ENCODE data around the gene PLEK2. TPM values are rescaled to one million over a fixed set of nuclear protein-coding genes. Genes with fewer than 3 reads are reported as not detected.
A peak's percentile ranks its signal among the peaks of the same experiment; 100 is the strongest.

Gene PLEK2
- total RNA-seq, 1 donor from 2014 or later = 111 TPM

- H3K27me3 ChIP-seq (ENCODE audit: control insufficient read depth, insufficient read depth, low read length) = no peaks in the 10 kb centered on the region
- DNase-seq (ENCODE audit: low read depth) (no peak), FAIRE-seq (no peak)
- peaks cover 22% of the 10 kb centered on the region for H3K36me3 ChIP-seq (ENCODE audit: control insufficient read depth, insufficient read depth, low read length)
- no peak for TF ChIP-seq CTCF (IDR thresholded peaks at IDR 0.05; ENCODE audit: insufficient read depth, low read length, severe bottlenecking)
- H3K4me3 ChIP-seq (ENCODE audit: low read depth, low read length) = no peak overlapping the region
Observed at GRCh38 chr14:67395086-67395875, 16.7 kb downstream of the PLEK2 start.

GRCh38 chr14:67393689-67394088 lies 18.3 kb downstream of the PLEK2 start:
- DNase-seq (ENCODE audit: low read depth) (no peak), FAIRE-seq (no peak)
- Histone ChIP-seq H3K4me3 (ENCODE audit: low read depth, low read length) (no peak overlapping the region), H3K36me3 (ENCODE audit: control insufficient read depth, insufficient read depth, low read length) (peaks cover 22% of the 10 kb centered on the region), H3K27me3 (ENCODE audit: control insufficient read depth, insufficient read depth, low read length) (no peaks in the 10 kb centered on the region)
- TF ChIP-seq CTCF (IDR thresholded peaks at IDR 0.05; ENCODE audit: insufficient read depth, low read length, severe bottlenecking) = no peak

GRCh38 chr14:67392800-67393199 lies 19.2 kb downstream of the PLEK2 start:
- Histone ChIP-seq H3K4me3 (ENCODE audit: low read depth, low read length) (no peak overlapping the region), H3K36me3 (ENCODE audit: control insufficient read depth, insufficient read depth, low read length) (peaks cover 23% of the 10 kb centered on the region), H3K27me3 (ENCODE audit: control insufficient read depth, insufficient read depth, low read length) (no peaks in the 10 kb centered on the region)
- no peak for TF ChIP-seq CTCF (IDR thresholded peaks at IDR 0.05; ENCODE audit: insufficient read depth, low read length, severe bottlenecking)
- FAIRE-seq (no peak), DNase-seq (ENCODE audit: low read depth) (no peak)

DNA sequence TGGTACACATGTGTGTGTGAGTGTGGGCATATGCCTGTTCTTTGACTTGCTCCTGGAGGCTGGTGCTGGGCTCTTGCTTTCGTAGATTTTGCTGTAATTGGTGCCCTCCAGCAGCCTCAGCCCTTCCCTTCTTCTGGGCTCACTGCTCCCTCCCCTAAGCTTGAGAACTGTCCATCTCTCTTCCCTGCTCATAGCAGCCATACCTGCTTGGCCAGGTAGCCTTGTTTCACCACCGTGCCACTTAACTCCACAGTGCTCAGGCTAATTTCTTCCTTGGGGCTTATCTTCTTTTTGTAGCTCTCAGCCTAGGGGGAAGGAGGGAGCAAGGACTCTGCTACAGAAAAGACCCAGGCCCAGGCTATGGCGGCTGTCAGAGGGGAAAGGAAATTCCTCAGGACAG lies 19.8 kb downstream of the PLEK2 start:
- H3K36me3 ChIP-seq (ENCODE audit: control insufficient read depth, insufficient read depth, low read length) = peaks cover 18% of the 10 kb centered on the region
- H3K27me3 ChIP-seq (ENCODE audit: control insufficient read depth, insufficient read depth, low read length) = no peaks in the 10 kb centered on the region
- no peak overlapping the region for H3K4me3 ChIP-seq (ENCODE audit: low read depth, low read length)
- FAIRE-seq (no peak), DNase-seq (ENCODE audit: low read depth) (no peak)
- TF ChIP-seq CTCF (IDR thresholded peaks at IDR 0.05; ENCODE audit: insufficient read depth, low read length, severe bottlenecking) = no peak

GRCh38 chr14:67391268-67391667 lies 20.7 kb downstream of the PLEK2 start:
- no peak for TF ChIP-seq CTCF (IDR thresholded peaks at IDR 0.05; ENCODE audit: insufficient read depth, low read length, severe bottlenecking)
- DNase-seq (ENCODE audit: low read depth) = no peak
- H3K36me3 ChIP-seq (ENCODE audit: control insufficient read depth, insufficient read depth, low read length) = peaks cover 18% of the 10 kb centered on the region
- FAIRE-seq = peak; percentile 13
- H3K27me3 ChIP-seq (ENCODE audit: control insufficient read depth, insufficient read depth, low read length) = no peaks in the 10 kb centered on the region
- H3K4me3 ChIP-seq (ENCODE audit: low read depth, low read length) = no peak overlapping the region

Measured in bronchial epithelial cell (primary cell).